Breast epithelium (tissue), 4 donors: Measurements from ENCODE around the gene DAPK1. TPM values are rescaled to one million over a fixed set of nuclear protein-coding genes. Genes with fewer than 3 reads are reported as not detected.

Experiments used
- DNase-seq, 2 donors: peaks; one replicate each; pipeline ENCODE4 v3.0.0-alpha.2; 2019; ENCODE audit warnings: low spot score in 2 of 2
- H3K27ac ChIP-seq, 2 donors: fragments of 200-600 bp; sonication (generic) in 1 of 2; one replicate each; pipeline ENCODE4 v1.5.1; 2016 to 2019; ENCODE audit warnings: mild to moderate bottlenecking in 1 of 2
- H3K27me3 ChIP-seq, 2 donors: fragments of 200-600 bp; sonication (generic) in 1 of 2; one replicate each; pipeline versions ENCODE4 v1.5.1 to v1.6.0; 2017 to 2019; ENCODE audit warnings: control low read depth in 1 of 2, mild to moderate bottlenecking in 1 of 2
- H3K36me3 ChIP-seq: fragments of 200-600 bp; one replicate; pipeline ENCODE4 v1.5.1; 2019
- H3K4me1 ChIP-seq, 2 donors: fragments of 200-600 bp; sonication (generic); one replicate each; pipeline ENCODE4 v1.5.1; 2016 to 2019; ENCODE audit warnings: control low read depth in 1 of 2
- H3K4me3 ChIP-seq, 3 donors: fragments of 200-600 bp; sonication (generic); 1 replicate in 2 of 3; 2 replicates in 1 of 3; pipeline ENCODE4 v1.5.1; 2016 to 2019; ENCODE audit warnings: mild to moderate bottlenecking in 3 of 3, moderate library complexity in 2 of 3
- H3K9me3 ChIP-seq, 2 donors: fragments of 200-600 bp; sonication (generic) in 1 of 2; one replicate each; pipeline ENCODE4 v1.5.1; 2016 to 2019; ENCODE audit warnings: control low read depth in 1 of 2
- CTCF ChIP-seq, 3 donors: fragments of 450-650 bp; IDR thresholded peaks; one replicate each; pipeline ENCODE4 v1.5.1; 2016 to 2017; ENCODE audit warnings: antibody characterized with exemption in 3 of 3, mild to moderate bottlenecking in 3 of 3, moderate library complexity in 3 of 3
- POLR2A ChIP-seq: fragments of 450-650 bp; IDR thresholded peaks from one replicate; pipeline ENCODE4 v1.6.1; 2016; ENCODE audit warnings: antibody characterized with exemption, mild to moderate bottlenecking, moderate library complexity
- POLR2AphosphoS5 ChIP-seq, 3 donors: sonication (generic); formaldehyde crosslinking; IDR thresholded peaks; one replicate each; pipeline ENCODE4 v1.6.1; 2017; ENCODE audit warnings: antibody characterized with exemption in 3 of 3
- intact Hi-C: fragments of 100-400 bp; cut with DNase I; formaldehyde crosslinking; loops from one replicate; pipeline ENCODE4 v1.15.1; 2023; ENCODE audit warnings: low total_unique reads
- total RNA-seq, 3 donors: library from RNA; depleted of rRNA; stranded (reverse); fragments of >200 nt; gene quantifications; one replicate each; pipeline ENCODE4 v1.1.0, GENCODE V29; 2016

DAPK1 gene
- total RNA-seq, 3 donors from 2014 or later = 14.7 to 42.6 (median 34.5) TPM

- TF ChIP-seq POLR2AphosphoS5 (IDR thresholded peaks at IDR 0.05) (no peak), POLR2A (no peak), CTCF (IDR thresholded peaks at IDR 0.05) (no peak)
- Histone ChIP-seq H3K4me1 (no peaks in the 10 kb centered on the region), H3K4me3 (no peak overlapping the region), H3K36me3 (no peaks in the 10 kb centered on the region), H3K27ac (no peak overlapping the region), H3K27me3 (no peaks in the 10 kb centered on the region), H3K9me3 (no peaks in the 10 kb centered on the region)
- intact Hi-C loops = no loop called here
- DNase-seq = no peak
Measured at GRCh38 chr9:87708986-87709728, 211.5 kb downstream of the DAPK1 start.

GRCh38 chr9:87710443-87710842, 212.8 kb downstream of the DAPK1 start:
- Histone ChIP-seq H3K27ac (no peak overlapping the region), H3K9me3 (no peaks in the 10 kb centered on the region), H3K36me3 (no peaks in the 10 kb centered on the region), H3K4me1 (no peaks in the 10 kb centered on the region), H3K27me3 (no peaks in the 10 kb centered on the region), H3K4me3 (no peak overlapping the region)
- DNase-seq = no peak
- intact Hi-C loops = no loop called here
- no peak for TF ChIP-seq POLR2AphosphoS5 (IDR thresholded peaks at IDR 0.05)
- TF ChIP-seq POLR2A = no peak
- no peak for TF ChIP-seq CTCF (IDR thresholded peaks at IDR 0.05)

- Histone ChIP-seq H3K4me3 (no peak overlapping the region), H3K9me3 (no peaks in the 10 kb centered on the region), H3K36me3 (no peaks in the 10 kb centered on the region), H3K4me1 (no peaks in the 10 kb centered on the region), H3K27me3 (no peaks in the 10 kb centered on the region), H3K27ac (peak overlapping the region; percentile 41 to 92)
- intact Hi-C loops = no loop called here
- peak in 1 of 3 donors; percentile 17 for TF ChIP-seq POLR2AphosphoS5 (IDR thresholded peaks at IDR 0.05)
- TF ChIP-seq CTCF (IDR thresholded peaks at IDR 0.05) = no peak
- TF ChIP-seq POLR2A = no peak
- DNase-seq = no peak
Measured at GRCh38 chr9:87711857-87712800, 214.5 kb downstream of the DAPK1 start.

- no peaks in the 10 kb centered on the region for H3K27me3 ChIP-seq
- intact Hi-C loops = no loop called here
- H3K27ac ChIP-seq = peak overlapping the region; percentile 40 to 92
- no peak for DNase-seq
- TF ChIP-seq CTCF (IDR thresholded peaks at IDR 0.05) (no peak), POLR2AphosphoS5 (IDR thresholded peaks at IDR 0.05) (no peak), POLR2A (no peak)
- H3K4me1 ChIP-seq = no peaks in the 10 kb centered on the region
- H3K9me3 ChIP-seq = no peaks in the 10 kb centered on the region
- no peak overlapping the region for H3K4me3 ChIP-seq
- no peaks in the 10 kb centered on the region for H3K36me3 ChIP-seq
Measured at GRCh38 chr9:87712801-87713277, 215.2 kb downstream of the DAPK1 start.
